Epithelial cell of proximal tubule (primary cell): ENCODE results near the gene ISG15. TPM values are rescaled to one million over a fixed set of nuclear protein-coding genes. Genes with fewer than 3 reads are reported as not detected.

Experiments used
- DNase-seq: peaks from one replicate; pipeline ENCODE4 v3.0.0-alpha.2; 2011; ENCODE audit warnings: low read depth
- H3K4me3 ChIP-seq: 2 replicates; pipeline ENCODE4 v1.5.1; 2011; ENCODE audit warnings: low read depth, mild to moderate bottlenecking, low read length
- total RNA-seq: library from RNA; depleted of rRNA; stranded (reverse); fragments of >200 nt; gene quantifications from 2 replicates; pipeline ENCODE4 v1.2.3, GENCODE V29; 2015
- TF ChIP-seq, protein P1 (sequence below): conservative IDR thresholded peaks from 2 replicates; pipeline ENCODE4 v1.5.1; 2012; ENCODE audit warnings: low read depth, mild to moderate bottlenecking, low read length

ISG15 gene
- total RNA-seq, 1 donor from 2014 or later = 75.6 TPM

DNA sequence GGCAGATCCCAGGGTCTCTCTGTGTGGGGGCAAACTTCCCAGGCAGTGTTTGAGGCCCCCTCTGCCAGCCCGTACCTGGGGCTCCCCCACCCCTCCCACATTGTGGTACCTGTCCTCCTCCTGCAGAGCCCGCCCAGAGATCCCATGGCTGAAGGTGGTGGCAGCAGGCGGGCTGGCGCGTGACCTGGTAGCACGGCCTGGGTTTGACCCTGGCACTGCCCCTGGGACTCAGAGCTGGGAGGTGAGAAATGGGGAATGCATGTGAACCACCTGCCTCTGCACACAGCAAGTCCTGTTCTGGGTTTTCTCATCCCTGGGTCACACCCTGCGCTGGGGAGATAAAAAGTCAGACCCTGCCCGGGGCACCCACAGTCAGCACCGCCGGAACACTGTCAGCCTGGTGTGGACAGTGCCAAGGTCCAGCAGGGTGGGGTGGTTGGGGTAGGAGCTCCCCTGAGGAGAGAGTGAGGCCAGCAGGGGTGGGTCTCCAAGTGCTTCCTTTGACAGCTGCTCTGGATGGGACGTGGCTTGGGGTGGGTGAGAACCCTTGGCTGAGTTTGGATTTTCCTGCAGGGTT is 18.4 kb downstream of the ISG15 start:
- H3K4me3 ChIP-seq = no peak overlapping the region
- TF ChIP-seq, protein P1, sequence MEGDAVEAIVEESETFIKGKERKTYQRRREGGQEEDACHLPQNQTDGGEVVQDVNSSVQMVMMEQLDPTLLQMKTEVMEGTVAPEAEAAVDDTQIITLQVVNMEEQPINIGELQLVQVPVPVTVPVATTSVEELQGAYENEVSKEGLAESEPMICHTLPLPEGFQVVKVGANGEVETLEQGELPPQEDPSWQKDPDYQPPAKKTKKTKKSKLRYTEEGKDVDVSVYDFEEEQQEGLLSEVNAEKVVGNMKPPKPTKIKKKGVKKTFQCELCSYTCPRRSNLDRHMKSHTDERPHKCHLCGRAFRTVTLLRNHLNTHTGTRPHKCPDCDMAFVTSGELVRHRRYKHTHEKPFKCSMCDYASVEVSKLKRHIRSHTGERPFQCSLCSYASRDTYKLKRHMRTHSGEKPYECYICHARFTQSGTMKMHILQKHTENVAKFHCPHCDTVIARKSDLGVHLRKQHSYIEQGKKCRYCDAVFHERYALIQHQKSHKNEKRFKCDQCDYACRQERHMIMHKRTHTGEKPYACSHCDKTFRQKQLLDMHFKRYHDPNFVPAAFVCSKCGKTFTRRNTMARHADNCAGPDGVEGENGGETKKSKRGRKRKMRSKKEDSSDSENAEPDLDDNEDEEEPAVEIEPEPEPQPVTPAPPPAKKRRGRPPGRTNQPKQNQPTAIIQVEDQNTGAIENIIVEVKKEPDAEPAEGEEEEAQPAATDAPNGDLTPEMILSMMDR = no peak
- no peak for DNase-seq

DNA sequence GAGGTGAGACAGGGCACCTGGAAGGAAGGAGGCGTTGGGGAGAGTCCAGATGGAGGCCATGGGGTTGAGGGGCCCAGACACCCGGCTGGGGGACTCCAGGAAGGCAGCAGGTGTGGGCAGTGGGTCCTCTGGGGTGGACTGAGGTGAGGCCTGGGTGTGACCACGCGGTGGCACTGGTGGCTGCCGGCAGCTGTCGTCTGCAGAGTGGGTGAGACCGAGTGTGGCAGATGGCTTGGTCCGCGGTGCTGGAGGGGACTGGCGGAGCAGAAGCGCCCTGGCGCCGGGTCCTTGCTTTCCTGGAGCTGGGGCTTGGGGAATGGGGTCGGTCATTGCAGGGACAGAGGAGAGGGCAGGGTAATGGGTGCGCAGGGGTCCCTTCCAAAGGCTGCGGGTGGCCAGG is 19.1 kb downstream of the ISG15 start:
- TF ChIP-seq, protein P1 = no peak
- no peak for DNase-seq
- H3K4me3 ChIP-seq = no peak overlapping the region

DNA sequence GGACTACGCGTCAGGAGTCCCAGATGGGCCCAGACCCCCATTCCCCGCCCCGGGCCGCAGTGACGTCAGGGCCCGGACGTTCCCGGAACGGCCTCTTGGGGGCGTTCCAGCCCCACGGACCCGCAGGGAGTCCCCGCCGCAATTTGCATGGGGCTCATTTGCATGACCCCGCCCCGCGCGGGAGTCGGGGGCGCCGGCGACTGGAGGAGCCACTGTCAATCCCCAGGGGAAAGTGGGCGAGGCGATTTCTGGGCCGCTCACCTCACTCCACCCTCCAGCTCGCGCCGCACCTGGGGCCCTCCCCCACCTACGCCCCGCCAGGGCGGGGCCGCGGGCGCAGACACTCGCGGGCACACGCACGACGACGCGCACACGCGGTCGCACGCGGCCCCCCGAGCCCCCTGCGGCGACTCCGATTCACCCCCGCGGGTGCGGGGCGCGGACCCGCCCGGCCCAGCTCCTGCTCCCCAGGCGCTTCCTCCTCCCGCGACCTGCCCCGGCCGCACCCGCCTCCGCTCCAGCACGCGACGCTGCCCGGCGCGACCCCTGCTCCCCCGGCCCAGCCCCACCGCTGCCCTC is 19.8 kb downstream of the ISG15 start:
- no peak overlapping the region for H3K4me3 ChIP-seq

DNA sequence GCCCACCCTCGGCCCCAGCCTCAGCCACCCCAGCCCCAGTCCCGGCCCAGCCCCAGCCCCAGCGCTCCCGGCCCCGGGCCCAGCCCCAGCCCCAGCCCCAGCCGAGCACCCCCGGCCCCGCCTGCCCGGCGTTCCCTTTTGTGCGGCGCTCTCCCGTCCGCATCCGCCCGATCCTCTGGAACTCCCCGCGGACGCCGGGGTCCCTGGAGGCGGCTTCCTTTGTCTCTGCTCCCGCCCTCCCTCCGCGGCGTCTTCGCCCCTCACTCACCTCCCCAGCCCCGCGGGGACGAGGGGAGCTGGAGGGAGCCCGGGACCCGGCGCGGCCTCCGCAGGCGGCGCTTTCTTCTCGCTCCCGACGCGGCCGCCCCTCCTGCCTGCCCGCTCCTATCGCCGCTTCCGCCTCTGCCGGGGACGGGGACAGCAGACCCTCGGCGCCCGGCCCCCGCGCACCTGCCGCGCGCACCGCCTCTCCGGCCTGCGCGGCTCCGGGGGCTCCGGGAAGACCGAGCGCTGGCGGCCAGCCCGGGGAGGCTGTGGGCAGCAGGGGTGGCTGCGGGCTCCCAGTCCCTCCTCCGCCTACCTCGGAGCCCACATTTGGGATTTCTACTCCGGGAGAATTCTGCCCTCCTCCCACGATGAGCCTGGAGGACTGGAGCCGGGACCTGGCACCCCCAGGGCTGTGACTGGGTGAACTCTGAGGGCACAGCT is 20.6 kb downstream of the ISG15 start:
- TF ChIP-seq, protein P1 = no peak
- no peak overlapping the region for H3K4me3 ChIP-seq
- DNase-seq = no peak

More for the DNA sequence above, 19.8 kb downstream of the ISG15 start:
- TF ChIP-seq, protein P1 = peak; percentile 53
- no peak for DNase-seq

DNA sequence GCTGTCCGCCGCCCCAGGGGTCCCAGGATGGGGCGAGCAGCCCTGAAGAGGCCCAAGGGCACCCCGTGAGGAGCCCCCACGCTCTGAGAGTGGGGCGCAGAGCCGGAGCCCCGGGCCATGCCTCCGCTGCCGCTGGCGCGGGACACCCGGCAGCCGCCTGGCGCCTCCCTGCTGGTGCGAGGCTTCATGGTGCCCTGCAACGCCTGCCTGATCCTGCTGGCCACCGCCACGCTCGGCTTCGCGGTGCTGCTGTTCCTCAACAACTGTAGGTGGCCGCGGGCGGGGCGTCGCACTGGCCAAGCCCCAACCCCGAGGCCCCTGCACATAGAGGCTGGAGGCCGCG is 21.1 kb downstream of the ISG15 start:
- no peak overlapping the region for H3K4me3 ChIP-seq
- TF ChIP-seq, protein P1 = no peak
- DNase-seq = no peak

DNA sequence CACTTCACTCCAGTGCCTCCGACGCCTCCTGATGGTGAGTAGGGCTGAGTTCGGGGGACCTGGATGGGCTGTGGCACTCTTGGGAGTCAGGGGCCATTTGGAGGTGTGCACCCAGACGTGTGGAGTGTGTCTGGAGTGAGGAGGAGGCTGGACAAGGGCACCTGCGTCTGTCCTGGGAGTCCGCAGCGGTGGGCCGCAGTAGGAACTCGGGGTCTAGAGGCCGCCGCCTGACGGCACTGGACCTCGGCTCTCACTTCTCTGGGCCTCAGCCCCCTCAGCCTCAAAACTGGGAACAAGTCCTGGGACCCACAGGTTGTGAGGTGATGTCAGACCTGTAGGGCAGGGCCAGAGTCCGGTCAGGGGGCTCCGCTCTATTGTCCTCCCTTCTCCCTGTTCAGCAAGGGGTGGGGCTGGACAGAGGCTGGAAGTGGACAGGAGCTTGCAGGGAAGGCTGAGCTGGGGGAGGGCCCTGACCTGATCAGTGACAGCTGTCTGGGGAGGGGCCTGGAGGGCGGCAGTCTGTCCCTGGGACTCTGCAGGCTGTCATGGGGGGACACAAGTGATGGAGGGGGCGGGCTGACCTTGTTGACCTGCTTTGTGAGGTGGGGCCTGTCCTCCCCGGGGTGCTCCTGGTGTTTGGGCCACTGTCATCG is 22.1 kb downstream of the ISG15 start:
- TF ChIP-seq, protein P1 = no peak

More for the DNA sequence above, 22.1 kb downstream of the ISG15 start:
- DNase-seq = no peak
- H3K4me3 ChIP-seq = no peak overlapping the region
